ENCODE measurements around the gene IL4I1.

Gene IL4I1

GRCh38 chr19:49884109-49884508 is 12.6 kb downstream of the IL4I1 start:
- Histone ChIP-seq H3K9me3 (ENCODE audit: severe bottlenecking) (no peaks in the 10 kb centered on the region), H3K27ac (no peak overlapping the region), H3K27me3 (ENCODE audit: insufficient read depth, low read depth, severe bottlenecking) (no peaks in the 10 kb centered on the region), H3K4me3 (ENCODE audit: low read depth, low read length) (no peak overlapping the region), H3K36me3 (peaks cover 49% of the 10 kb centered on the region)
- TF ChIP-seq CTCF (IDR thresholded peaks at IDR 0.05; ENCODE audit: low read depth, low read length): no peak
- no peak for DNase-seq

GRCh38 chr19:49883094-49883493 is 13.6 kb downstream of the IL4I1 start:
- TF ChIP-seq CTCF (IDR thresholded peaks at IDR 0.05; ENCODE audit: low read depth, low read length): no peak
- H3K27me3 ChIP-seq (ENCODE audit: insufficient read depth, low read depth, severe bottlenecking): no peaks in the 10 kb centered on the region
- H3K27ac ChIP-seq: no peak overlapping the region
- no peaks in the 10 kb centered on the region for H3K9me3 ChIP-seq (ENCODE audit: severe bottlenecking)
- no peak overlapping the region for H3K4me3 ChIP-seq (ENCODE audit: low read depth, low read length)
- no peak for DNase-seq
- H3K36me3 ChIP-seq: peaks cover 49% of the 10 kb centered on the region

- Histone ChIP-seq H3K9me3 (ENCODE audit: severe bottlenecking) (no peaks in the 10 kb centered on the region), H3K27me3 (ENCODE audit: insufficient read depth, low read depth, severe bottlenecking) (no peaks in the 10 kb centered on the region), H3K4me3 (ENCODE audit: low read depth, low read length) (no peak overlapping the region), H3K27ac (no peak overlapping the region), H3K36me3 (peaks cover 49% of the 10 kb centered on the region)
- no peak for DNase-seq
- no peak for TF ChIP-seq CTCF (IDR thresholded peaks at IDR 0.05; ENCODE audit: low read depth, low read length)
Observed at GRCh38 chr19:49882643-49883042, 14.0 kb downstream of the IL4I1 start.

GRCh38 chr19:49881672-49882394 is 14.9 kb downstream of the IL4I1 start:
- DNase-seq: peak; percentile 26
- no peak for TF ChIP-seq CTCF (IDR thresholded peaks at IDR 0.05; ENCODE audit: low read depth, low read length)
- H3K27me3 ChIP-seq (ENCODE audit: insufficient read depth, low read depth, severe bottlenecking): no peaks in the 10 kb centered on the region
- no peaks in the 10 kb centered on the region for H3K9me3 ChIP-seq (ENCODE audit: severe bottlenecking)
- no peak overlapping the region for H3K27ac ChIP-seq
- H3K4me3 ChIP-seq (ENCODE audit: low read depth, low read length): no peak overlapping the region
- H3K36me3 ChIP-seq: peaks cover 49% of the 10 kb centered on the region

- Histone ChIP-seq H3K27me3 (ENCODE audit: insufficient read depth, low read depth, severe bottlenecking) (no peaks in the 10 kb centered on the region), H3K27ac (no peak overlapping the region), H3K9me3 (ENCODE audit: severe bottlenecking) (no peaks in the 10 kb centered on the region), H3K4me3 (ENCODE audit: low read depth, low read length) (no peak overlapping the region), H3K36me3 (peaks cover 49% of the 10 kb centered on the region)
- TF ChIP-seq CTCF (IDR thresholded peaks at IDR 0.05; ENCODE audit: low read depth, low read length): no peak
- no peak for DNase-seq
Observed at GRCh38 chr19:49881186-49881585, 15.5 kb downstream of the IL4I1 start.
